H1 (cell line): Measurements from ENCODE around the gene MCC. TPM values are rescaled to one million over a fixed set of nuclear protein-coding genes. Genes with fewer than 3 reads are reported as not detected.

Source experiments
- polyA plus RNA-seq, 7 experiments: library from polyadenylated mRNA; depleted of rRNA in 3 of 7; stranded (reverse) in 5 of 7; unstranded in 2 of 7; fragments of >200 nt in 5 of 7; fragments of 200-250 nt in 2 of 7; gene quantifications; 1 replicate in 5 of 7; 2 replicates in 1 of 7; 4 replicates in 1 of 7; pipeline versions ENCODE4 v1.2.1 to v1.2.3, GENCODE V29; 2011 to 2013; ENCODE audit warnings: missing spikeins in 2 of 7, mixed read lengths in 2 of 7
- total RNA-seq: library from RNA; stranded (reverse); fragmentation: NEBNext Ultra II Directional; extraction: Animal tissue kit (Norgen Biotek cat#: 25700); gene quantifications from 2 replicates; pipeline ENCODE4 v1.2.1, GENCODE V29; 2021
- TF ChIP-seq, protein P1 (sequence below): fragments of 300-600 bp; sonication (generic); IDR thresholded peaks from 2 replicates; pipeline ENCODE4 v1.7.1; 2012; ENCODE audit warnings: low read length, moderate library complexity, mild to moderate bottlenecking, inconsistent platforms; ENCODE audit not compliant: insufficient replicate concordance

MCC gene
- total and polyA plus RNA-seq, 2 of the 8 experiments (the other 6 are each of a cell fraction or from before 2014, with no cell fraction given) = 2.6 to 18.3 TPM

DNA sequence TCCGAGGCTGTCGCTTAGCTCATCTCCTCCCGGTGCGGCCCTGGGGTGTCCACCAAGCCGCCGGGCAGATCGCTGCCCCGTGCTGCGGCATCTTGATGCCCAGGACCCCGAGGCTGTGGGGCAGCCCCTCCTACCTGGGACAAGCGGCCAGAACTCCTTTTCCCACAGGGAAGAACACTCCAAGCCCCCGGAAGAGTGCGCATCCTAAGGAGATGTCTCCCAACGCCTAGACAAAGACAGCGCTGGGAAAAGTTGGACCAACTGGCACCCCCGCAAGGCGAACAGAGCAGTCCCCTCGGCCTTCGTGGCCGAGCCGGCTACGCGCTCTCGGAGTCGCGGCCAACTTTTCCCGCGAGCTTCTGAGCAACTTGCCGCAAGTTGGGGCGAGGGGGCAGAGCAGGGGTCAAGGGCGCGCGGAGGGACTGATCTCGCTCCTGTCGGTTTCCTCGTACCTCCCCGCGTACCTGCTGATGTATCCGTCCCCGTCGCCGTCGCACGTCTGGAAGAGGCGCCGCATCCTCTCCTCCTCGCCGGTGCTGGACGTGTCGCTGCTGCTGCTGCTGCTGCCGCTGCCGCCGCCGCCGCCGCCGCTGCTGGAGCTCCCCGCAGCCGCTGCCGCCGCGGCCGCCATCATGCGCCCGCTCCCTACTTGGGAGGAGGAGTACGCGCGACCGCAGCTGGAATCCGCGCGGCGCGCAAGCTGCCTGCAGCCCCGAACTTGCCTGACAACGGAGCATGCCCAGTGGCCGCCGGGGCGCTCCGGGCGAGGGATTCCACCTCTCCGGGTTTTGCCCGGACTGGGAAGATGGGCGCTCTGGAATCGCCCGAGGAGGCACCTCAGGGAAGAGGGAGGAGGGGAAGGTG is at the start of gene MCC (continued):
- TF ChIP-seq, protein P1, sequence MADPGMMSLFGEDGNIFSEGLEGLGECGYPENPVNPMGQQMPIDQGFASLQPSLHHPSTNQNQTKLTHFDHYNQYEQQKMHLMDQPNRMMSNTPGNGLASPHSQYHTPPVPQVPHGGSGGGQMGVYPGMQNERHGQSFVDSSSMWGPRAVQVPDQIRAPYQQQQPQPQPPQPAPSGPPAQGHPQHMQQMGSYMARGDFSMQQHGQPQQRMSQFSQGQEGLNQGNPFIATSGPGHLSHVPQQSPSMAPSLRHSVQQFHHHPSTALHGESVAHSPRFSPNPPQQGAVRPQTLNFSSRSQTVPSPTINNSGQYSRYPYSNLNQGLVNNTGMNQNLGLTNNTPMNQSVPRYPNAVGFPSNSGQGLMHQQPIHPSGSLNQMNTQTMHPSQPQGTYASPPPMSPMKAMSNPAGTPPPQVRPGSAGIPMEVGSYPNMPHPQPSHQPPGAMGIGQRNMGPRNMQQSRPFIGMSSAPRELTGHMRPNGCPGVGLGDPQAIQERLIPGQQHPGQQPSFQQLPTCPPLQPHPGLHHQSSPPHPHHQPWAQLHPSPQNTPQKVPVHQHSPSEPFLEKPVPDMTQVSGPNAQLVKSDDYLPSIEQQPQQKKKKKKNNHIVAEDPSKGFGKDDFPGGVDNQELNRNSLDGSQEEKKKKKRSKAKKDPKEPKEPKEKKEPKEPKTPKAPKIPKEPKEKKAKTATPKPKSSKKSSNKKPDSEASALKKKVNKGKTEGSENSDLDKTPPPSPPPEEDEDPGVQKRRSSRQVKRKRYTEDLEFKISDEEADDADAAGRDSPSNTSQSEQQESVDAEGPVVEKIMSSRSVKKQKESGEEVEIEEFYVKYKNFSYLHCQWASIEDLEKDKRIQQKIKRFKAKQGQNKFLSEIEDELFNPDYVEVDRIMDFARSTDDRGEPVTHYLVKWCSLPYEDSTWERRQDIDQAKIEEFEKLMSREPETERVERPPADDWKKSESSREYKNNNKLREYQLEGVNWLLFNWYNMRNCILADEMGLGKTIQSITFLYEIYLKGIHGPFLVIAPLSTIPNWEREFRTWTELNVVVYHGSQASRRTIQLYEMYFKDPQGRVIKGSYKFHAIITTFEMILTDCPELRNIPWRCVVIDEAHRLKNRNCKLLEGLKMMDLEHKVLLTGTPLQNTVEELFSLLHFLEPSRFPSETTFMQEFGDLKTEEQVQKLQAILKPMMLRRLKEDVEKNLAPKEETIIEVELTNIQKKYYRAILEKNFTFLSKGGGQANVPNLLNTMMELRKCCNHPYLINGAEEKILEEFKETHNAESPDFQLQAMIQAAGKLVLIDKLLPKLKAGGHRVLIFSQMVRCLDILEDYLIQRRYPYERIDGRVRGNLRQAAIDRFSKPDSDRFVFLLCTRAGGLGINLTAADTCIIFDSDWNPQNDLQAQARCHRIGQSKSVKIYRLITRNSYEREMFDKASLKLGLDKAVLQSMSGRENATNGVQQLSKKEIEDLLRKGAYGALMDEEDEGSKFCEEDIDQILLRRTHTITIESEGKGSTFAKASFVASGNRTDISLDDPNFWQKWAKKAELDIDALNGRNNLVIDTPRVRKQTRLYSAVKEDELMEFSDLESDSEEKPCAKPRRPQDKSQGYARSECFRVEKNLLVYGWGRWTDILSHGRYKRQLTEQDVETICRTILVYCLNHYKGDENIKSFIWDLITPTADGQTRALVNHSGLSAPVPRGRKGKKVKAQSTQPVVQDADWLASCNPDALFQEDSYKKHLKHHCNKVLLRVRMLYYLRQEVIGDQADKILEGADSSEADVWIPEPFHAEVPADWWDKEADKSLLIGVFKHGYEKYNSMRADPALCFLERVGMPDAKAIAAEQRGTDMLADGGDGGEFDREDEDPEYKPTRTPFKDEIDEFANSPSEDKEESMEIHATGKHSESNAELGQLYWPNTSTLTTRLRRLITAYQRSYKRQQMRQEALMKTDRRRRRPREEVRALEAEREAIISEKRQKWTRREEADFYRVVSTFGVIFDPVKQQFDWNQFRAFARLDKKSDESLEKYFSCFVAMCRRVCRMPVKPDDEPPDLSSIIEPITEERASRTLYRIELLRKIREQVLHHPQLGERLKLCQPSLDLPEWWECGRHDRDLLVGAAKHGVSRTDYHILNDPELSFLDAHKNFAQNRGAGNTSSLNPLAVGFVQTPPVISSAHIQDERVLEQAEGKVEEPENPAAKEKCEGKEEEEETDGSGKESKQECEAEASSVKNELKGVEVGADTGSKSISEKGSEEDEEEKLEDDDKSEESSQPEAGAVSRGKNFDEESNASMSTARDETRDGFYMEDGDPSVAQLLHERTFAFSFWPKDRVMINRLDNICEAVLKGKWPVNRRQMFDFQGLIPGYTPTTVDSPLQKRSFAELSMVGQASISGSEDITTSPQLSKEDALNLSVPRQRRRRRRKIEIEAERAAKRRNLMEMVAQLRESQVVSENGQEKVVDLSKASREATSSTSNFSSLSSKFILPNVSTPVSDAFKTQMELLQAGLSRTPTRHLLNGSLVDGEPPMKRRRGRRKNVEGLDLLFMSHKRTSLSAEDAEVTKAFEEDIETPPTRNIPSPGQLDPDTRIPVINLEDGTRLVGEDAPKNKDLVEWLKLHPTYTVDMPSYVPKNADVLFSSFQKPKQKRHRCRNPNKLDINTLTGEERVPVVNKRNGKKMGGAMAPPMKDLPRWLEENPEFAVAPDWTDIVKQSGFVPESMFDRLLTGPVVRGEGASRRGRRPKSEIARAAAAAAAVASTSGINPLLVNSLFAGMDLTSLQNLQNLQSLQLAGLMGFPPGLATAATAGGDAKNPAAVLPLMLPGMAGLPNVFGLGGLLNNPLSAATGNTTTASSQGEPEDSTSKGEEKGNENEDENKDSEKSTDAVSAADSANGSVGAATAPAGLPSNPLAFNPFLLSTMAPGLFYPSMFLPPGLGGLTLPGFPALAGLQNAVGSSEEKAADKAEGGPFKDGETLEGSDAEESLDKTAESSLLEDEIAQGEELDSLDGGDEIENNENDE = no peak
